GM19324 (cell line): Measurements from ENCODE around the gene PRR20C.
"Not testable (repeated sequence)": the region's sequence is repeated elsewhere in the genome, so short reads cannot be mapped to it uniquely, and the experiment has no call there.

Experiments
- ATAC-seq: cut with Tn5 transposase; IDR thresholded peaks from one replicate; pipeline ENCODE4 v1.9.1; 2021; ENCODE audit warnings: mild to moderate bottlenecking, moderate library complexity; ENCODE audit not compliant: unreplicated experiment, low FRiP score

PRR20C gene

DNA sequence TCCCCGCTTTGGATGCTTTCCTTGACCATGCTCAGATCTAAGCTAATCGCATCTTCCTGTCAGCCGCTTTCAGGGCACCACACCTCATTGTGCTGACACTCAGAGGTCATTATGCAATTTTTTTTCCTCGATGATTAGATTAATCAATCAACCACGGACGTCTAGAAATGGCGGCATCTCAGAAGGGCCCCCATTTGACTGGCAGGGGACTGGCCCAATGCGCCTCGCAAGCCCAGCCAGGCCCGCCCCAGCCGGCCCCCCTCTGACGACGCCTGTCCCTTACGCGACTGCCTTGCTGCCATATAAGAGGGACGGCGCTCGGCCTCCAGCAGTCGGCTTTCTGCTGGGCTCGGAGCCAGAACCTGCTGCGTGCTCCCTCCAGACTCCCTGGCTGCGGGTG, at the start of gene PRR20C:
Gene PRR20C, plus strand, starts transcription at position 301 of the 400 bp plus-strand sequence. CDS start 387 bp downstream, outside the sequence.
- ATAC-seq: not testable (repeated sequence)

DNA sequence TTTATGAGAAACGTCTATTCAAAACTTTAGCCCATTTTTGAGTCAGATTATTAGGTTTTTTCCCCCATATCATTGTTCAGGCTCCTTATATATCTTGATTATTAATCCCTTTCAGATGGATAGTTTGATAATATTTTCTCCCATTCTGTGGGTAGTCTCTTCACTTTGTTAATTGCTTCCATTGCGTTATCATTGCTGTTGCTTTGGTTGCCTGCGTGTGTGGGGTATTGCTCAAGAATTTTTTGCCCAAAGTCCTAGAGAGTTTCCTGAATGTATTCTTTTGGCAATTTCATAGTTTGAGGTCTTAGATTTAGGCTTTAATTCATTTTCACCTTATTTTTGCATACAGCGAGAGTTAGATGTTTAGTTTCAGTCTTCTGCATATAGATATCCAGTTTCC, 38.9 kb upstream of the PRR20C start:
- no peak for ATAC-seq

DNA sequence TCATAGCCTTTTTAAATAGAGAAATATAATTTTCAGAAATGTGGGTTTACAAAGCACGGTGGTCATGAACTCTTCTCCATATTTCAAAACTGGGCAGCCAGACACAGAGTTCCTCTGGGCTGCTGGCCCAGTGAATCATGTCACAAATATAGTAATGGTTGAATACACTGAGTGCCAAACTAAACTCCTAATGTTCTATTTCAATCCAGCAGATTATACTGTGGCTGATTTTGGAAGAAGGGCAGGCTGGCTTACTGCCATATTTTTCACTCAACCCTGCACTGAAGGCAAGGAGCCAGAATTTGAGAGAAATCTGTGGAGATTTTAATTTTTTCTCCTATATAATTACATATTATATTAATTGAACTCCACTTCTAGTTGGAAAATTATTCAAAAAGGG, 30.2 kb upstream of the PRR20C start:
- ATAC-seq: no peak

DNA sequence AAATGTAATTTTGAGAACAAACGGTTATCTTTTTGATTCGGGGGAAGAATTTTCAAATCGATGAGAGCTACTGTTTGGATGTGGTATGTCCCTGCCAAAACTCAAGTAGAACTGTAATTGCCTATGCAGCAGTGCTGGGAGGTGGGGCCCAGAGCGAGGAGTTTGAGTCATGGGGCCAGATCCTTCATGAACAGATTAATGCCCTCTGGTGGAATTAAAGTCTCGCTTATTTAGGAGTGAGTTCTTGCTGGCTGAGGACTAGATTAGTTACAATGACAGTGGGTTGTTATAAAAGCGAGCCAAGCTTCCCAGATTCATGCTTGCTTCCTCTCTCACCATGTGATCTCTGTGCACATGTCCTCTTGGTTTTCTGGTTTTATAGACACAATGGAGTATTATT, 25.0 kb upstream of the PRR20C start:
- no peak for ATAC-seq

DNA sequence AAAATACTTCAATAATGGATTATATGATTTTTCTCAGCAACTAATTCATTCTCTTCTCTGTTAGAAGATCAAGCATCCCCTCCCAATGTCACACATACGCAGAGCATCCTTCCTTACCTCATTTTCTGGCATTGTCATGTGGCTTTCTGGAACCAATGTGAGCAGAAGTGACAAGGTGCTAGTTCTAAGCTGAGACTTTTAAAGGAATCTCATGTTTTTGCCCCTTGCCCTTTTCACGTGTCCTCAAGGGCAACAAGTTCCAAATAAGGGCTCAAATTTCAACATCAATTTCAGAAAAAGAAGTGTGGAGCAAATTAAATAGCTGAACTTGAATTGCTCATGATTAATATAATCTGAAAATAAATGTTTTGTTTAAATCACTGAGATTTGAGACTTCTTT, 17.8 kb upstream of the PRR20C start:
- no peak for ATAC-seq

DNA sequence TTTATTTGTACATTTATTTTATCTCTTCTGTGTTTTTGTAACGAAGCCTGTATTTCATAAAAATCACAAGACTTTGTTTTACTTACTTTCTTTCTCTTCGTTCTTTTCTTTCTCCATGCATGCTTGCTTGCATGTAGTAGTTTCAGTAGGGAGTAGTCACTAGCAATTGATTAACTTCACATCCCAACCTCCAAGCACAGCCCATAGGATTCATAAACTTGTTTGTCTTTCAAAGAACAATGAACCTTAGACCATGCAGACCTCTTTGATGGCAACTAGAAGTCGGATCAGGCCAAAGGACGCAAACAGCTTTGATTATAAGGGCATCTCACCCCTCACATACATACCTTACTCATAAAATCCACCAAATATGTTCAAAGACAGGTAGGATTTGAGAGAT, 16.3 kb upstream of the PRR20C start:
- ATAC-seq: no peak

DNA sequence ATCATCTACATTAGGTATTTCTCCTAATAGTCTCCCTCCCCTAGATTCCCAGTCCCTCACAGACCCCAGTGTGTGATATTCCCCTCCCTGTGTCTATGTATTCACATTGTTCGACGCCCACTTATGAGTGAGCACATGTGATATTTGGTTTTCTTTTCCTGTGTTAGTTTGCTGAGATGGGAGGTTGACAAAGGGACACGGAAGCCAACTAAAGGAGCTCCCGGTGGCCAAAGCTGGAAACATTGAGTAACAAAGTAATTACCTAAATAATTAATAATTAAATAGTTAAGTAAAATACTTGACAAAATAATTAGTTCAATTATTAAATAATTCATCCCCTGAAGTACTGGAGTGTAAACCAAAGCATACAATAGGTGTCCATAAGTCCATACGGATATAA, 14.9 kb upstream of the PRR20C start:
- no peak for ATAC-seq

DNA sequence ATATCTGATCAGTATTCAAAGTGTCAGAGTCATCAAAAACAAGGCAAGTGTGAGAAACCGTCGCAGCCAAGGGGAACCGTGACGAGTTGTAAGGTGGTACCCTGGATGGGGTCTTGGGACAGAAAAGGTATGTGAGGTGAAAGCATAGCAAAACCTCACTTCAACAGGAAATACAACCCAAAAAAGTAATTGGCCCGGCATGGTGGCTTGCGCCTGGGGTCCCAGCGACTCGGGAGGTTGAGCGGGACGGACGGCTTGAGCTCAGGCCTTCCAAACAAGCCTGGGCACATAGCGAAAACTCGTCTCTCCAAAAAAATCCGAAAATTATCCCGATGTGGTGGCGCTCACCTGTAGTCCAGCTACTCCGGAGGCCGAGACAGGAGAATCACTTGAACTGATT, 14.1 kb upstream of the PRR20C start:
- ATAC-seq: not testable (repeated sequence)

DNA sequence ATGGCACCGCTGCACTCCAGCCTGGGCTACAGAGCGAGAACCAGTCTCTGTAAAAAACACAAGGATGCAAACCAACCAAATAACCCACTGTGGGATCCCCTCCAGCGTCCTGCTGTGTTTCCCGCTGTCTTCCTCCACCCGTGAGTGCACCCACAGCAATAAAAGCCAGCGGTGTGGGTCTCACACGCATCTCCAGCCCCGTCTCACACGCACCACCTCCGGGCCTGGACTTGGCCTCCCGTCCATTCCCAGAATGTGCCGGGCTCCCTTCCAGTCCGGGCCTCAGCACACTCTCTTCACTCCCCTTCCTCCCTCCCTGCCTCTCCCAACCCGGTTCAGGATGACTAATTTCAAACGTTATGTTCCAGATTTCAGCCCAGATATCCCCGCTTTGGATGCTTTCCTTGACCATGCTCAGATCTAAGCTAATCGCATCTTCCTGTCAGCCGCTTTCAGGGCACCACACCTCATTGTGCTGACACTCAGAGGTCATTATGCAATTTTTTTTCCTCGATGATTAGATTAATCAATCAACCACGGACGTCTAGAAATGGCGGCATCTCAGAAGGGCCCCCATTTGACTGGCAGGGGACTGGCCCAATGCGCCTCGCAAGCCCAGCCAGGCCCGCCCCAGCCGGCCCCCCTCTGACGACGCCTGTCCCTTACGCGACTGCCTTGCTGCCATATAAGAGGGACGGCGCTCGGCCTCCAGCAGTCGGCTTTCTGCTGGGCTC, 13.5 kb upstream of the PRR20C start, which contains the start of gene PRR20A:
Gene PRR20A, plus strand, starts transcription at position 684 of the 734 bp plus-strand sequence. CDS start 387 bp downstream, outside the sequence.
- ATAC-seq: not testable (repeated sequence)

DNA sequence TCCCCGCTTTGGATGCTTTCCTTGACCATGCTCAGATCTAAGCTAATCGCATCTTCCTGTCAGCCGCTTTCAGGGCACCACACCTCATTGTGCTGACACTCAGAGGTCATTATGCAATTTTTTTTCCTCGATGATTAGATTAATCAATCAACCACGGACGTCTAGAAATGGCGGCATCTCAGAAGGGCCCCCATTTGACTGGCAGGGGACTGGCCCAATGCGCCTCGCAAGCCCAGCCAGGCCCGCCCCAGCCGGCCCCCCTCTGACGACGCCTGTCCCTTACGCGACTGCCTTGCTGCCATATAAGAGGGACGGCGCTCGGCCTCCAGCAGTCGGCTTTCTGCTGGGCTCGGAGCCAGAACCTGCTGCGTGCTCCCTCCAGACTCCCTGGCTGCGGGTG, 6.7 kb upstream of the PRR20C start, which contains the start of gene PRR20B:
Gene PRR20B, plus strand, starts transcription at position 301 of the 400 bp plus-strand sequence. CDS start 387 bp downstream, outside the sequence.
- not testable (repeated sequence) for ATAC-seq

DNA sequence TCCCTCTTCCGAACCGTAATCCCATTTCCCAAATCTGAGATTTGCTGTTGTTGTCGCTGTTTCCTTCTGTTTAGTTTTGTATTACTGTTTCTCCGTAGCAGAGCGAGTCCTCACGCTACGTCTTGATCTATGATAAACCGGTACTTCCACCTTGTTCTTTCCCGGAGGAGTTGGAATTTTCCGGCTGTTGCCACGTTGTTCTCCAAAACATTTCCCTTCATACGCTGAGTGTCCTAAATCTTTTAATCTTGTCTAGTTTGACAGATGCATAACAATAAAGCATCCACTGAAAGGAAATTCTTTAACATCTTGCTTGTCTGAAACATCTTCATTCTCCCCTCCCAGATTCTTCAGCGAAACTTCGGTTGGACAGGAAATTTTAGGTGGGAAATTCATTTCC, 5.8 kb upstream of the PRR20C start:
- ATAC-seq: not testable (repeated sequence)

DNA sequence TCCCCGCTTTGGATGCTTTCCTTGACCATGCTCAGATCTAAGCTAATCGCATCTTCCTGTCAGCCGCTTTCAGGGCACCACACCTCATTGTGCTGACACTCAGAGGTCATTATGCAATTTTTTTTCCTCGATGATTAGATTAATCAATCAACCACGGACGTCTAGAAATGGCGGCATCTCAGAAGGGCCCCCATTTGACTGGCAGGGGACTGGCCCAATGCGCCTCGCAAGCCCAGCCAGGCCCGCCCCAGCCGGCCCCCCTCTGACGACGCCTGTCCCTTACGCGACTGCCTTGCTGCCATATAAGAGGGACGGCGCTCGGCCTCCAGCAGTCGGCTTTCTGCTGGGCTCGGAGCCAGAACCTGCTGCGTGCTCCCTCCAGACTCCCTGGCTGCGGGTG, 6.5 kb downstream of the PRR20C start, which contains the start of gene PRR20D:
Gene PRR20D, plus strand, starts transcription at position 301 of the 400 bp plus-strand sequence. CDS start 387 bp downstream, outside the sequence.
- not testable (repeated sequence) for ATAC-seq

DNA sequence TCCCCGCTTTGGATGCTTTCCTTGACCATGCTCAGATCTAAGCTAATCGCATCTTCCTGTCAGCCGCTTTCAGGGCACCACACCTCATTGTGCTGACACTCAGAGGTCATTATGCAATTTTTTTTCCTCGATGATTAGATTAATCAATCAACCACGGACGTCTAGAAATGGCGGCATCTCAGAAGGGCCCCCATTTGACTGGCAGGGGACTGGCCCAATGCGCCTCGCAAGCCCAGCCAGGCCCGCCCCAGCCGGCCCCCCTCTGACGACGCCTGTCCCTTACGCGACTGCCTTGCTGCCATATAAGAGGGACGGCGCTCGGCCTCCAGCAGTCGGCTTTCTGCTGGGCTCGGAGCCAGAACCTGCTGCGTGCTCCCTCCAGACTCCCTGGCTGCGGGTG, 13.0 kb downstream of the PRR20C start, which contains the start of gene PRR20E:
Gene PRR20E, plus strand, starts transcription at position 301 of the 400 bp plus-strand sequence. CDS start 387 bp downstream, outside the sequence.
- not testable (repeated sequence) for ATAC-seq

DNA sequence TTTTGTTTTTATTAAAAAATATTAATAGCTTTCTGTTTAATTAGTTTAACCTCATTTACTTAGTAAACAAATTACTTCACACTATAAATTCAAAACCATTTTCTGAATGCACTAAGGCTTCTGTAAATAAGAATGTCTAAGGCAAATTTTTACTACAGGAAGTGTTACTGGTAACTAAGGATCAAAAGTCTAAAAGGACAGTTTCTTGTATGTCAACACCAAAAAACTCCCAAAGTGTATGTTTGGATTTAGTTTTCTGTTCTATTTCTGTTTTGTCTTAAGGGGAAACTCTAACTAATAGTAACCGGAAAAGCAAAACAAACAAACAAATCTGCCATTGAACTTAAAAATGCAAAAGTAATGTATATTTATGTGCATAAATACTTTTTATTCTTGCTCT, 37.8 kb downstream of the PRR20C start:
- no peak for ATAC-seq
